ENCODE results near the gene LRRC47.

- TF ChIP-seq STAG1 (CRISPR knock-in tag; IDR thresholded peaks at IDR 0.05) (no peak), BRF2 (CRISPR knock-in tag; IDR thresholded peaks at IDR 0.05) (no peak), FOXM1 (CRISPR knock-in tag; IDR thresholded peaks at IDR 0.05) (no peak), ZBTB42 (CRISPR knock-in tag; IDR thresholded peaks at IDR 0.05) (no peak), ZNF484 (CRISPR knock-in tag; IDR thresholded peaks at IDR 0.05; ENCODE audit: borderline replicate concordance, low read depth) (no peak), MLX (CRISPR knock-in tag; IDR thresholded peaks at IDR 0.05) (no peak)
These were observed 664 bp downstream of the LRRC47 start for GRCh38 chr1:3795453-3796214.
